ENCODE results near the gene U2SURP.
A peak's percentile ranks its signal among the peaks of the same experiment; 100 is the strongest.

U2SURP gene

DNA sequence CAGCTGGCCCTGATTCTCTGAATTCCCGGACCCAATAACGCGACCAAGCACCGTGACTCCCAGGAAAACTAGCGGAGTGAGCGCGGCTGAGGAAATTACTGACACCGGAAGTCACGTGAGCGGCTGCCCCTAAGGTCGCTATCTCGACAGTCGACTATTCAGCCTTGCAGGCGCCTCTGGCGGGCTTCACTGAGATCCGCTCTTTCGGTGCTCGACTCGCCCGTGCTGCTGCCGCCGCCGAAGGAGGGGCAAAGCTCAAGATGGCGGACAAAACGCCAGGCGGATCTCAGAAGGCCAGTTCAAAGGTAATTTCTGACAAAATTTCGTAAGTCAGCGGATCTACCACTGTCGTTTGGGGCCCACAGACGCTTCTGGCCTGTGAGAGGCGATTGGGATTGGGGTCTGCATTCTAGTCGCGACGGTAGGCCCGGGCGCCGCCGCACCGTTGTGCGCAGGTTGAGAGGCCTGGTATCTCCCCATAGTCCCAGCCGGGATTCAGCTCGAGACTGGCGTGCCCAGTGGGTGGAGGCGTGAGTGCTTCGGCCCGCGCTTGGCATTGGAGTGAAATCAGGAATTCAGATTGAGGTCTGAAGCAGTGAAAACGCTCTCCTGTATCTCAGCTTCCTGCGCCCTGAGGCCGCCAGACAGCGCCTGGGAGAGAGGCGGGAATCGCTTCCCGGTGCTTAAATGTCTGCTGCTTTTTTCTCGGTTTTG is at the start of gene U2SURP:
TSS of gene U2SURP (plus strand) at position 202 of the 714 bp plus-strand sequence. CDS start at position 261, 59 bp downstream.
- TF ChIP-seq, protein P1, sequence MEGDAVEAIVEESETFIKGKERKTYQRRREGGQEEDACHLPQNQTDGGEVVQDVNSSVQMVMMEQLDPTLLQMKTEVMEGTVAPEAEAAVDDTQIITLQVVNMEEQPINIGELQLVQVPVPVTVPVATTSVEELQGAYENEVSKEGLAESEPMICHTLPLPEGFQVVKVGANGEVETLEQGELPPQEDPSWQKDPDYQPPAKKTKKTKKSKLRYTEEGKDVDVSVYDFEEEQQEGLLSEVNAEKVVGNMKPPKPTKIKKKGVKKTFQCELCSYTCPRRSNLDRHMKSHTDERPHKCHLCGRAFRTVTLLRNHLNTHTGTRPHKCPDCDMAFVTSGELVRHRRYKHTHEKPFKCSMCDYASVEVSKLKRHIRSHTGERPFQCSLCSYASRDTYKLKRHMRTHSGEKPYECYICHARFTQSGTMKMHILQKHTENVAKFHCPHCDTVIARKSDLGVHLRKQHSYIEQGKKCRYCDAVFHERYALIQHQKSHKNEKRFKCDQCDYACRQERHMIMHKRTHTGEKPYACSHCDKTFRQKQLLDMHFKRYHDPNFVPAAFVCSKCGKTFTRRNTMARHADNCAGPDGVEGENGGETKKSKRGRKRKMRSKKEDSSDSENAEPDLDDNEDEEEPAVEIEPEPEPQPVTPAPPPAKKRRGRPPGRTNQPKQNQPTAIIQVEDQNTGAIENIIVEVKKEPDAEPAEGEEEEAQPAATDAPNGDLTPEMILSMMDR (IDR thresholded peaks at IDR 0.05; ENCODE audit: extremely low read depth, missing control alignments): no peak
- DNase-seq (ENCODE audit: low spot score): peak; percentile 89

DNA sequence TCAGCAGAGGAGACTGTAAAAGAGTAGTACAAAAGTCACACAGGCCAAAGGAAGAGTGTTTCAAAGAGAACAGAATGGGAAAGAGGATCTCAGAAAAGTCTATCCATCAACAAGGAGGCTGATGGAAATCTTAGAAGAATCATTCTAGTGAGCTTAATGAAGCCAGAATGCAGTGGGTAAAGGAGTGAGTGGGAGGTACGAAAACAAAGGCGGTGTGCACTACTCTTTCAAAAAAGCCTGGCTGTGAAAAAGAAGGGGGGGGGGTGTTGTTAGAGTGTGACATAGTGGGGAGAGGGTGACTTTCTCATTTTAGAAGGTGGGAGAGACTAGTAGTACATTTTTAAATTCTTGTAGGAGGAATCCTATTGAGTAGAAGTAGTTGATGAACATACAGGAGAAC is 49.6 kb upstream of the U2SURP start:
- DNase-seq (ENCODE audit: low spot score): no peak
- TF ChIP-seq, protein P1 (IDR thresholded peaks at IDR 0.05; ENCODE audit: extremely low read depth, missing control alignments): no peak

GRCh38 chr3:142952272-142953193 is 48.8 kb upstream of the U2SURP start:
- no peak for DNase-seq (ENCODE audit: low spot score)
- TF ChIP-seq, protein P1 (IDR thresholded peaks at IDR 0.05; ENCODE audit: extremely low read depth, missing control alignments): no peak

- no peak for DNase-seq (ENCODE audit: low spot score)
Measured at GRCh38 chr3:142953443-142953842, 47.9 kb upstream of the U2SURP start.

GRCh38 chr3:142958707-142959106 is 42.7 kb upstream of the U2SURP start:
- DNase-seq (ENCODE audit: low spot score): no peak
- TF ChIP-seq, protein P1 (IDR thresholded peaks at IDR 0.05; ENCODE audit: extremely low read depth, missing control alignments): no peak

More at GRCh38 chr3:142953443-142953842, 47.9 kb upstream of the U2SURP start:
- TF ChIP-seq, protein P1 (IDR thresholded peaks at IDR 0.05; ENCODE audit: extremely low read depth, missing control alignments): no peak

GRCh38 chr3:142960322-142960850 is 41.0 kb upstream of the U2SURP start:
- TF ChIP-seq, protein P1 (IDR thresholded peaks at IDR 0.05; ENCODE audit: extremely low read depth, missing control alignments): no peak
- DNase-seq (ENCODE audit: low spot score): no peak

GRCh38 chr3:142961539-142961938 is 39.8 kb upstream of the U2SURP start:
- TF ChIP-seq, protein P1 (IDR thresholded peaks at IDR 0.05; ENCODE audit: extremely low read depth, missing control alignments): no peak
- DNase-seq (ENCODE audit: low spot score): no peak

Data from GM20000 (cell line).